Measurements from ENCODE around the gene GFOD2. TPM values are rescaled to one million over a fixed set of nuclear protein-coding genes. Genes with fewer than 3 reads are reported as not detected.

The GFOD2 gene
- total RNA-seq, 8 experiments from 2014 or later, result 13.1 to 48.8 (median 30.5) TPM

- H3K27ac ChIP-seq, result no peak overlapping the region
These were observed 49.5 kb downstream of the GFOD2 start for GRCh38 chr16:67669499-67670101.

DNA sequence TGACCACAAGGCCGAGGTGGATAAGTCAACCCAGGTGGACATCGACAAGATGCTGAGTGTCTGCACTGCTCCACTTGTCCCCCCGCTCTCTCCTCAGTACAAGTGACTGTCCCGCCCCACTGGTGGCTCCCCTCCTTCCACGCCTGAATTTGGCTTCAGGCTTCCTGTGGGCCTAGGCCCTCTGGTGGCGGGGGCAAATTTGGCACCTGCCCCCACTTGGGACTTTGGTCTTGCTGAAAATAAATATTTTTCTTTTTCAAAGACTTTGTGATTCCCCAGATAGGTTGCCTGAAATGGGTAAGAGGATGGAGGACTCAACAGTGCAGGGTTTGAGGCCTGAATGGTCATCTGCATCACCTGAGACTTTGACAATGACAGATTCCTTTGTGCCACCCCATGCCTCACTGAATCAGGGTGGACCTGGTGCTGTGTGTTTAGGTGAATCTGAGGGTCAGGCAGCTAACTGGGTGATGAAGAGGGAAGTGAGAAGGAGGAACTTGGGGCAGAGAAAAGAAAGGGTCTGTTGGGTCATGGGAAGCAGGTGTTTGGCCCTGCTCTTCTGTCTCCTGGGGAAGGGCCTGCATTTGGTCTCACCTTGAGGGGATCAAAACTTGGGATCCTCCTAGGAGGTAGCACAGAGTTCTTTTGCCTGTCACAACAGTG, 50.5 kb downstream of the GFOD2 start:
- 87 to 100% methylated on average over 2 to 5 of the region's 6 CpGs; no CpG with 5 or more reads in 8 of the 10 experiments for WGBS, 10 experiments
- in situ Hi-C loops (cut with MboI; ENCODE audit: low pct_unique_long_range_greater_than_20kb in 2 of 9, low sequenced_read_pairs in 9 of 9, unreplicated experiment in 9 of 9), result no loop called here
- H3K4me1 ChIP-seq (replicated peaks in 1 of 2), result peaks cover 16 to 17% of the 10 kb centered on the region in 2 donors
- H3K4me3 ChIP-seq, result no peak overlapping the region
- no peak for ATAC-seq (replicated peaks in 6 of 8)
- no peak overlapping the region for H3K27ac ChIP-seq

More at GRCh38 chr16:67669499-67670101, 49.5 kb downstream of the GFOD2 start:
- no peak for ATAC-seq (replicated peaks in 6 of 8)
- in situ Hi-C loops (cut with MboI; ENCODE audit: low pct_unique_long_range_greater_than_20kb in 2 of 9, low sequenced_read_pairs in 9 of 9, unreplicated experiment in 9 of 9), result no loop called here
- WGBS, 10 experiments, result 80 to 89% (median 85%) methylated on average over 3 to 4 of the region's 10 CpGs; no CpG with 5 or more reads in 7 of the 10 experiments
- Histone ChIP-seq H3K4me1 (replicated peaks in 1 of 2) (peaks cover 16 to 17% of the 10 kb centered on the region in 2 donors), H3K4me3 (no peak overlapping the region)

DNA sequence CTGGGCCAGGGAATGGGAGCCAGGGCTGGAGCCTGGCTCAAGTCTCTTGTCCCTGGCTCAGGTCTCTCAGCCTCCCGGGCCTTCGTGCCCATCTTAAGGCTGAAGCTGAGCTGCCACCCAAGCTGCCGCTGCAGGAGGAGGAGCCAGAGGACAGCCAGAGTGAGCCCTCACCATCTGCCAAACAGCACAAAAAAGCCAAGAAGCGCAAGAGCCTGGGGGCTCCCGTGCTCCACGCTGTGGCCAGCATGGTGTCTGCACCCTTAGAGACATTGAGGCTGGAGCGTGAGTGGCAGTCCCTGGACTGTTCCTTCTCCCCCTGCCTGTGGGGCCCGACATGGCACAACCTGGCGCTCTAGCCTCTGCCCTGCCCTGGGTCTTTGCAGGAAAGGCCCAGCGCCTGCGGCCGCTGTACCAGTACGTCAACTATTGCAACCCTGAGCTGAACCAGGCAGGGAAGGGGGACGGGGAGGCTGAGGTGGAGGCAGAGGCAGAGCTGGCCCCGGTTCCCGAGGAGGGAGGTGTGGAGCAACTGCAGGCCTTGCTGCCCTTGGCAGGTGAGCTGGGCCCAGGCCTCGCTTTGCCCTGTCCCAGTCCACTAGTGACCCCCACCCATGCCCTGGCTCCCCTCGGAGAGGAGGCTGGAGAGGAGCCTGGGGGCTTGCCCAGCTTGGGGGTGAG, 51.2 kb downstream of the GFOD2 start:
- in situ Hi-C loops (cut with MboI; ENCODE audit: low pct_unique_long_range_greater_than_20kb in 2 of 9, low sequenced_read_pairs in 9 of 9, unreplicated experiment in 9 of 9), result no loop called here
- Histone ChIP-seq H3K4me3 (peak overlapping the region in 1 of 5 donors; percentile 64), H3K27ac (peak overlapping the region; percentile 23 to 80), H3K4me1 (replicated peaks in 1 of 2) (peaks cover 16 to 17% of the 10 kb centered on the region in 2 donors)
- 0 to 67% (median 5%) methylated on average over 1 to 6 of the region's 18 CpGs; no CpG with 5 or more reads in 4 of the 10 experiments for WGBS, 10 experiments
- peak; percentile 66 to 88 (median 84) for ATAC-seq (replicated peaks in 6 of 8)

DNA sequence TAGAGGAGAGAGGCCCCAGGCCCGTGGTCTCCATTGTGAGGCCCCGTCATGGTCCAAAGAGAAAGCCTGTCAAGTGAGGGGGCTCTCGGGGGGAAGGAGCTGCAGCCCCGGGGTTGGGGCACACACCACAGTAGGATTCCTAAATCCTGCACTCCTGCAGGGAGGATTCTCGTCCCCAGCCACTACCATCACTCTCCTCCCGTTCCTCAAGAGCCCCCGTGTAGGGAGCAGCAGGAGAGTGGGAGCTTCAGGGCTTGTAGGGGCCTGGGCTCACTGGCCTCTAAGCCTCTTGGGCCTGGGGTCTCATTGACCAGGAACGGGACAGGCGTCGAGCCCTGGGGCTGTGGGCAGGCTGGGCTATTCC, 51.7 kb downstream of the GFOD2 start:
- 0 to 90% methylated on average over 2 of the region's 10 CpGs; no CpG with 5 or more reads in 8 of the 10 experiments for WGBS, 10 experiments
- in situ Hi-C loops (cut with MboI; ENCODE audit: low pct_unique_long_range_greater_than_20kb in 2 of 9, low sequenced_read_pairs in 9 of 9, unreplicated experiment in 9 of 9), result no loop called here
- H3K4me1 ChIP-seq (replicated peaks in 1 of 2), result peaks cover 16 to 17% of the 10 kb centered on the region in 2 donors
- peak overlapping the region; percentile 23 to 80 for H3K27ac ChIP-seq
- H3K4me3 ChIP-seq, result peak overlapping the region in 2 of 5 donors; percentile 64 to 66
- ATAC-seq (replicated peaks in 6 of 8), result peak in 3 of 8 experiments; percentile 17 to 29 (median 20)

GRCh38 chr16:67666559-67667452, 52.3 kb downstream of the GFOD2 start, which contains the start of the genes C16orf86 and ENKD1:
Gene C16orf86, plus strand, starts transcription at chr16:67666814. Its CDS starts 157 bp downstream, at chr16:67666971.
Gene ENKD1, minus strand, starts transcription at chr16:67666750. Its CDS starts 308 bp downstream, at chr16:67666442.
- WGBS, 10 experiments, result 13% methylated on average over 3 of the region's 78 CpGs; no CpG with 5 or more reads in 9 of the 10 experiments
- in situ Hi-C loops (cut with MboI; ENCODE audit: low pct_unique_long_range_greater_than_20kb in 2 of 9, low sequenced_read_pairs in 9 of 9, unreplicated experiment in 9 of 9), result no loop called here
- peak within 1 kb of the TSS; percentile 23 to 80 for H3K27ac ChIP-seq
- peak within 1 kb of the TSS; percentile 55 to 66 (median 64) for H3K4me3 ChIP-seq
- peaks cover 17% of the 10 kb centered on the region in 2 donors for H3K4me1 ChIP-seq (replicated peaks in 1 of 2)
- peak; percentile 61 to 76 (median 71) for ATAC-seq (replicated peaks in 6 of 8)

DNA sequence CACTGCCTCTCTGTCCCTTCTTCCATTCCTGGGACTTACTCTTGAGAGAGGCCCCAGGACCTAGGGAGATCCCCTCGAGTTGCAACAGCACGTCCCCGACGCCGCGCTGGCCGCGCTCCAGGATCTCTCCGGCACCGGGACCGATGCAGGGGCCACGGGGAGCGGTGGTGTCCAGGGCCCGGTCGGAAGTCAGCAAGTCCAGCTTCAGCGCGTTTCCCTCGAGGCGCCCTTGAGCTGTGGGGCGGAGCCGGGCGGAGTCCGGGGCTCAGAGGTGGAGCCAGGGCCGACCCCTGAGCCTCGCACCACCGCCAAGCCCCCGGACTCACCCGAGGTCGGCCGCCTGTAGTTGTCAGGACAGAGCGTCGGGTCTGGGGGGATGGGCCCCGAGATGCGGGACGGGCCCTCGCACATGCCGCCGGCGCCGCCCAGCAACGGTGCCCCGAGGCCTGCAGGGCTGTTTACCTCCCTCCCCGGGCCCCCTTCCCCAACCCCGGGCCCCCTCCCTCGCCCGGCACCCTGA, 53.0 kb downstream of the GFOD2 start:
- H3K4me1 ChIP-seq (replicated peaks in 1 of 2), result peaks cover 21% of the 10 kb centered on the region in 2 donors
- in situ Hi-C loops (cut with MboI; ENCODE audit: low pct_unique_long_range_greater_than_20kb in 2 of 9, low sequenced_read_pairs in 9 of 9, unreplicated experiment in 9 of 9), result no loop called here
- 0 to 10% methylated on average over 1 to 2 of the region's 46 CpGs; no CpG with 5 or more reads in 8 of the 10 experiments for WGBS, 10 experiments
- peak; percentile 19 to 38 (median 30) for ATAC-seq (replicated peaks in 6 of 8)
- peak overlapping the region; percentile 55 to 66 (median 64) for H3K4me3 ChIP-seq
- peak overlapping the region in 1 of 2 donors; percentile 80 for H3K27ac ChIP-seq

DNA sequence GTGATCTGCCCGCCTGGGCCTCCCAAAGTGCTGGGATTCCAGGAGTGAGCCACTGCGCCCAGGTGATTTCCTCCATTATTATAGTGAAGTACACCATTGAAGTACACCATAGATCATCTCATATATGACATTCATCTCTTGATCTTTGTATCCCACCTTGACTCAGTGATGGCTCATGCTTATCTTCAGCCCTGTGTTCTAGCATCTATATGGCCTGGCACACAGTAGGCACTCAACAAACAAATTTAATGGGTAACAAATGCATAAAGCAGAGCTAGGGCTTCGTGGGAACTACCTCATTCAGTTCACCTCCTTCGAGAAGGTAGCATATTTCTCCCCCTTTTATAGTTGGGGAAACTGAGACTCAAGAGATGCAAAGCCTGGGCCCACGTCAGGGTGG, 53.5 kb downstream of the GFOD2 start:
- Histone ChIP-seq H3K4me3 (peak overlapping the region; percentile 55 to 66 (median 64)), H3K4me1 (replicated peaks in 1 of 2) (peaks cover 21% of the 10 kb centered on the region in 2 donors), H3K27ac (no peak overlapping the region)
- WGBS, 10 experiments, result 40 to 100% (median 66%) methylated on average over 1 to 5 of the region's 5 CpGs; no CpG with 5 or more reads in 4 of the 10 experiments
- in situ Hi-C loops (cut with MboI; ENCODE audit: low pct_unique_long_range_greater_than_20kb in 2 of 9, low sequenced_read_pairs in 9 of 9, unreplicated experiment in 9 of 9), result no loop called here
- ATAC-seq (replicated peaks in 6 of 8), result no peak

DNA sequence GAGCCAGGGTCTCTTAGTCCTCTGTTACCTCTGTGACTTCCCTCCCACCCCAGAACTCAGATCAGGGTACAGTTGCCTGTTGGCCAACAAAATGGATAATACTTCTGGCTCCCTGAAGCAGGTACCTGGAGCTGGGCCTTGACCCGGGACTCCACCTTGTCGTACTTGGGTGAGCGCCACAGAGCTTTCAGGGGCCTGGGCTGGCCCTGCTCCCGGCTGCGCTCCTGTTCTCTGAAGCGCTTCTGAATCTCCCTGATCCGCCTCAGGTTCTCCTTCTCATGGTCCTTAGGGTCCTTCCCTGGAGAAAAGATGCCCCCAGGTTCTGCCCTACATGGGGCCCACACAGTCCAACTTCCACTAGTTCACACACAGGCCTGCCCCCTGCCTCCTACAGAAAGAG, 54.2 kb downstream of the GFOD2 start:
- no peak overlapping the region for H3K4me3 ChIP-seq
- ATAC-seq (replicated peaks in 6 of 8), result no peak
- no peak overlapping the region for H3K27ac ChIP-seq
- in situ Hi-C loops (cut with MboI; ENCODE audit: low pct_unique_long_range_greater_than_20kb in 2 of 9, low sequenced_read_pairs in 9 of 9, unreplicated experiment in 9 of 9), result no loop called here
- 93 to 100% (median 98%) methylated on average over 1 to 4 of the region's 7 CpGs; no CpG with 5 or more reads in 4 of the 10 experiments for WGBS, 10 experiments
- H3K4me1 ChIP-seq (replicated peaks in 1 of 2), result peaks cover 21% of the 10 kb centered on the region in 2 donors

DNA sequence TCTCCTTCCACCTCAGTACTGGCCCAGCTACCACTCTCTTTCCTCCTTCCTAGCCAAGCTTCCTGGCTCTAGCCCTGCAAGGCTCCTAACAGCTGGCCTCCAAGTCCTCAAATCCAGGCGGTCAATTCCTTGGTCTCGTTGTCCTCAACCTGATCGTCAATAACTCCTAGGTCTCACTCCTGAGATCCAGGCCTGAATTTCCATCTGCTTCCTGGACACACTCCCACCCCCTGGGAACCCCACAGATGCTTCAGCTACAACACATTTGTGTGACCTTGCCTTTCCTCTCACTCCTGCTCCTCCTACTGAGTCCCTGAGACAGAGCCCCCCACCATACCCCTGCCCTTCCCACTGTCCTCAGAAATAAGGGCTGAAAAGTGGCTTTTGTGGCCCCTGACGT, 54.9 kb downstream of the GFOD2 start:
- no peak overlapping the region for H3K27ac ChIP-seq
- in situ Hi-C loops (cut with MboI; ENCODE audit: low pct_unique_long_range_greater_than_20kb in 2 of 9, low sequenced_read_pairs in 9 of 9, unreplicated experiment in 9 of 9), result no loop called here
- 33 to 100% (median 84%) methylated on average over 1 to 3 of the region's 4 CpGs; no CpG with 5 or more reads in 5 of the 10 experiments for WGBS, 10 experiments

GRCh38 chr16:67663877-67664222, 55.3 kb downstream of the GFOD2 start:
- no peak overlapping the region for H3K27ac ChIP-seq
- H3K4me1 ChIP-seq (replicated peaks in 1 of 2), result peaks cover 26% of the 10 kb centered on the region in 2 donors
- ATAC-seq (replicated peaks in 6 of 8), result no peak
- in situ Hi-C loops (cut with MboI; ENCODE audit: low pct_unique_long_range_greater_than_20kb in 2 of 9, low sequenced_read_pairs in 9 of 9, unreplicated experiment in 9 of 9), result no loop called here
- 100% methylated on average over 1 of the region's 6 CpGs; no CpG with 5 or more reads in 9 of the 10 experiments for WGBS, 10 experiments
- no peak overlapping the region for H3K4me3 ChIP-seq

More for the DNA sequence above, 54.9 kb downstream of the GFOD2 start:
- Histone ChIP-seq H3K4me3 (no peak overlapping the region), H3K4me1 (replicated peaks in 1 of 2) (peaks cover 22% of the 10 kb centered on the region in 2 donors)
- no peak for ATAC-seq (replicated peaks in 6 of 8)

- Histone ChIP-seq H3K4me3 (no peak overlapping the region), H3K27ac (no peak overlapping the region)
- ATAC-seq (replicated peaks in 6 of 8), result no peak
These were observed 55.8 kb downstream of the GFOD2 start for GRCh38 chr16:67663151-67663876.

DNA sequence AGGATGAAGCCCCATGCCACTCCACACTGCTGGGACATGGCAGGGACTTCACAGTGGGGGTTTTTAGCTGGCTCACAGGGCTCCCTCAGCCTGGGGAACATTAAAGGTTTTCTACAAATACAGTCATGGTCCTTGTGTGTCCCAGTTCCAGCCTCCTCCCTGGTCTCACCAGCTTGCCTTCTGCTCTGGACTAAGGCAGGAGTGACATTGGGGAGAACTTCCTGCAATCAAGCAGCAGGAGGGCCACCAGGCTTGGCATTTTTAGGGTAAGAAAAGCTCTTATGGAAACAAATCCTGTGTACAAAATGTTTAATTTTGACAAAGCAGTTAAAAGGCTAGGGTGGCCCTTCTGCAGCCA, 56.5 kb downstream of the GFOD2 start:
- Histone ChIP-seq H3K4me3 (no peak overlapping the region), H3K27ac (no peak overlapping the region), H3K4me1 (replicated peaks in 1 of 2) (peaks cover 26% of the 10 kb centered on the region in 2 donors)
- in situ Hi-C loops (cut with MboI; ENCODE audit: low pct_unique_long_range_greater_than_20kb in 2 of 9, low sequenced_read_pairs in 9 of 9, unreplicated experiment in 9 of 9), result no loop called here
- ATAC-seq (replicated peaks in 6 of 8), result no peak

More at GRCh38 chr16:67663151-67663876, 55.8 kb downstream of the GFOD2 start:
- H3K4me1 ChIP-seq (replicated peaks in 1 of 2), result peaks cover 27% of the 10 kb centered on the region in 2 donors
- in situ Hi-C loops (cut with MboI; ENCODE audit: low pct_unique_long_range_greater_than_20kb in 2 of 9, low sequenced_read_pairs in 9 of 9, unreplicated experiment in 9 of 9), result no loop called here
- WGBS, 10 experiments, result 27 to 100% (median 91%) methylated on average over 1 to 8 of the region's 25 CpGs; no CpG with 5 or more reads in 4 of the 10 experiments

Data from motor neuron (in vitro differentiated cells).